Upper lobe of left lung (tissue), 4 donors: ENCODE measurements around the gene MED12.

Experiments
- CTCF ChIP-seq, 6 experiments: fragments of 450-650 bp in 4 of 6; fragments of 200-600 bp in 2 of 6; sonication (generic) in 2 of 6; IDR thresholded peaks; one replicate each; pipeline ENCODE4 v1.5.1; 2016 to 2019; ENCODE audit warnings: antibody characterized with exemption in 6 of 6
- EP300 ChIP-seq, 4 donors: sonication (generic); formaldehyde crosslinking; IDR thresholded peaks; one replicate each; pipeline ENCODE4 v1.5.1; 2017; ENCODE audit warnings: antibody characterized with exemption in 4 of 4, control low read depth in 2 of 4

GRCh38 chrX:71118032-71118984 lies at the start of gene MED12:
- no peak for TF ChIP-seq EP300 (IDR thresholded peaks at IDR 0.05)
- no peak for TF ChIP-seq CTCF (IDR thresholded peaks at IDR 0.05)
